GM23338 (cell line): Measurements from ENCODE around the gene COIL. TPM values are rescaled to one million over a fixed set of nuclear protein-coding genes. Genes with fewer than 3 reads are reported as not detected.

Source experiments
- ATAC-seq: fragments of 200-7000 bp; cut with Tn5 transposase; 3 replicates; pipeline ENCODE4 v1.9.1; 2020
- DNase-seq: peaks from one replicate; pipeline ENCODE4 v3.0.0-alpha.2; 2015; ENCODE audit warnings: low spot score
- H2AFZ ChIP-seq: fragments of 200-600 bp; sonication (generic); 2 replicates; pipeline ENCODE4 v1.8.0; 2016; ENCODE audit warnings: antibody characterized with exemption, mild to moderate bottlenecking, moderate library complexity
- H3F3A ChIP-seq: fragments of 200-600 bp; sonication (generic); replicated peaks from 2 replicates; pipeline ENCODE4 v1.8.0; 2017; ENCODE audit warnings: antibody characterized with exemption, mixed run types, low read depth
- H3K27ac ChIP-seq: fragments of 200-600 bp; sonication (generic); 2 replicates; pipeline ENCODE4 v1.6.1; 2016; ENCODE audit warnings: low read depth
- H3K27me3 ChIP-seq: fragments of 200-600 bp; sonication (generic); 2 replicates; pipeline ENCODE4 v1.8.0; 2016; ENCODE audit warnings: mild to moderate bottlenecking, mixed run types, moderate library complexity; ENCODE audit not compliant: insufficient read depth
- H3K36me3 ChIP-seq: fragments of 200-600 bp; sonication (generic); 2 replicates; pipeline ENCODE4 v1.8.0; 2016; ENCODE audit warnings: mild to moderate bottlenecking; ENCODE audit not compliant: insufficient read depth
- H3K4me1 ChIP-seq: fragments of 200-600 bp; sonication (generic); 2 replicates; pipeline ENCODE4 v1.8.0; 2016; ENCODE audit warnings: mild to moderate bottlenecking, moderate library complexity; ENCODE audit not compliant: insufficient read depth
- H3K4me2 ChIP-seq: fragments of 200-600 bp; sonication (generic); 2 replicates; pipeline ENCODE4 v1.7.1; 2017; ENCODE audit warnings: mixed run types
- H3K4me3 ChIP-seq: fragments of 200-600 bp; sonication (generic); 2 replicates; pipeline ENCODE4 v1.6.1; 2016; ENCODE audit warnings: mixed run types
- H3K79me2 ChIP-seq: fragments of 200-600 bp; sonication (generic); replicated peaks from 2 replicates; pipeline ENCODE4 v1.8.0; 2017; ENCODE audit warnings: mild to moderate bottlenecking; ENCODE audit not compliant: insufficient read depth
- H3K9me2 ChIP-seq: fragments of 200-600 bp; sonication (generic); 2 replicates; pipeline ENCODE4 v1.8.0; 2017; ENCODE audit not compliant: insufficient read depth
- H4K20me1 ChIP-seq: fragments of 200-600 bp; sonication (generic); replicated peaks from 2 replicates; pipeline ENCODE4 v1.8.0; 2017; ENCODE audit warnings: mild to moderate bottlenecking; ENCODE audit not compliant: insufficient read depth
- H3K27ac Mint-ChIP-seq: 2 replicates; pipeline ENCODE4 v1.8.0; 2020; ENCODE audit warnings: inconsistent platforms, mild to moderate bottlenecking, moderate library complexity, mixed read lengths
- H3K27me3 Mint-ChIP-seq: 3 replicates; pipeline ENCODE4 v1.8.0; 2022; ENCODE audit warnings: low read depth, mild to moderate bottlenecking, moderate library complexity, mixed read lengths, inconsistent platforms; ENCODE audit not compliant: insufficient read depth, poor library complexity
- H3K36me3 Mint-ChIP-seq: 3 replicates; pipeline ENCODE4 v1.8.0; 2021; ENCODE audit warnings: low read depth, mild to moderate bottlenecking, inconsistent platforms, moderate library complexity, mixed read lengths
- H3K4me1 Mint-ChIP-seq: 3 replicates; pipeline ENCODE4 v1.8.0; 2020; ENCODE audit warnings: mild to moderate bottlenecking, inconsistent platforms, mixed read lengths
- H3K4me3 Mint-ChIP-seq: 3 replicates; pipeline ENCODE4 v1.8.0; 2021; ENCODE audit warnings: moderate library complexity, mild to moderate bottlenecking, inconsistent platforms, mixed read lengths
- H3K9me3 Mint-ChIP-seq: 3 replicates; pipeline ENCODE4 v1.8.0; 2020; ENCODE audit warnings: moderate library complexity, mild to moderate bottlenecking, inconsistent platforms, mixed read lengths
- CREB1 ChIP-seq: fragments of 250-450 bp; sonication (Bioruptor Pico); IDR thresholded peaks from 2 replicates; pipeline ENCODE4 v1.5.0; 2020; ENCODE audit warnings: low read depth, mild to moderate bottlenecking, moderate library complexity
- CTCF ChIP-seq, 2 experiments: fragments of 200-600 bp in 1 of 2; sonication (generic) in 1 of 2; conservative IDR thresholded peaks; 2 replicates each; pipeline versions ENCODE4 v1.5.1 to v1.6.1; 2016 to 2017; ENCODE audit warnings: antibody characterized with exemption in 2 of 2, low read depth in 2 of 2, mild to moderate bottlenecking in 2 of 2, moderate library complexity in 1 of 2
- ETS1 ChIP-seq: IDR thresholded peaks from 2 replicates; pipeline ENCODE4 v1.6.1; 2016; ENCODE audit warnings: antibody characterized with exemption
- EZH2phosphoT487 ChIP-seq: fragments of 200-600 bp; sonication (generic); IDR thresholded peaks from one replicate; pipeline ENCODE4 v1.8.1; 2018; ENCODE audit warnings: antibody characterized with exemption; ENCODE audit not compliant: unreplicated experiment
- JUNB ChIP-seq: IDR thresholded peaks from one replicate; pipeline ENCODE4 v1.6.1; 2016; ENCODE audit warnings: antibody characterized with exemption; ENCODE audit not compliant: unreplicated experiment
- NANOG ChIP-seq: IDR thresholded peaks from 2 replicates; pipeline ENCODE4 v1.6.1; 2016; ENCODE audit warnings: antibody characterized with exemption, borderline replicate concordance
- POLR2AphosphoS5 ChIP-seq: IDR thresholded peaks from 2 replicates; pipeline ENCODE4 v1.6.1; 2016; ENCODE audit warnings: antibody characterized with exemption, low read depth
- STAT1 ChIP-seq: IDR thresholded peaks from one replicate; pipeline ENCODE4 v1.6.1; 2016; ENCODE audit warnings: antibody characterized with exemption; ENCODE audit not compliant: unreplicated experiment
- ZNF114 ChIP-seq: fragments of 250-450 bp; sonication (Bioruptor Pico); IDR thresholded peaks from 2 replicates; pipeline ENCODE4 v1.5.0; 2020; ENCODE audit warnings: mild to moderate bottlenecking, moderate library complexity
- ZNF331 ChIP-seq: fragments of 250-450 bp; sonication (Bioruptor Pico); IDR thresholded peaks from 2 replicates; pipeline ENCODE4 v1.5.0; 2020; ENCODE audit warnings: low read depth, mild to moderate bottlenecking, moderate library complexity
- ZNF462 ChIP-seq: fragments of 250-450 bp; sonication (Bioruptor Pico); IDR thresholded peaks from 2 replicates; pipeline ENCODE4 v1.5.0; 2020; ENCODE audit warnings: mild to moderate bottlenecking, moderate library complexity
- polyA plus RNA-seq: library from polyadenylated mRNA; unstranded; fragments of >200 nt; fragmentation: Nextera tagmentation; extraction: Ambion mirVana; gene quantifications from 2 replicates; pipeline ENCODE4 v1.2.1, GENCODE V29; 2016
- total RNA-seq: library from RNA; depleted of rRNA; stranded (reverse); fragments of >200 nt; shearing (Covaris generic); gene quantifications from 2 replicates; pipeline ENCODE4 v1.2.3, GENCODE V29; 2014
- TF ChIP-seq, protein P1 (sequence below): IDR thresholded peaks from one replicate; pipeline ENCODE4 v1.6.1; 2018; ENCODE audit warnings: antibody characterized with exemption; ENCODE audit not compliant: unreplicated experiment

COIL gene
- total and polyA plus RNA-seq, 2 experiments from 2014 or later, result 18.5 to 32.2 TPM

DNA sequence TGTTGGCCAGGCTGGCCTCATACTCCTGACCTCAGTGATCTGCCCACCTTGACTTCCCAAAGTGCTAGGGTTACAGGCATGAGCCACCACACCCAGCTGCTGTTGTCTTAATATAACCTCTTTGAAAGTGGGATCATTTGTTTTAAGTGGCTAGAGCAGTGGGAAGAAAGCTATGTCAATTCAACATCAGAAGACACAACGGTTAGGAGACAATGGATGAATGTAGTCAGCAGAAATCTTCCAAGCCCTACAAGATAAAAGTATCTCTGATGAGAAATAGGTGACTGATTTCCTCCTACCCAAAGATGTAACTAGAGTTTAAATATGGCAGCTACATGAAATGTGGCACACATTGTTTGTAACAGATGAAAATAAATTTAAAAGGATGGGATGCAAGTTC is 27.0 kb downstream of the COIL start (continued):
- TF ChIP-seq JUNB, result no peak
- no peak for TF ChIP-seq STAT1
- TF ChIP-seq ZNF114 (CRISPR knock-in tag), result no peak
- TF ChIP-seq ZNF331 (CRISPR knock-in tag), result no peak

GRCh38 chr17:56933151-56933745 is 27.6 kb downstream of the COIL start:
- peaks cover 89% of the 10 kb centered on the region for H3K36me3 Mint-ChIP-seq
- peaks cover 2% of the 10 kb centered on the region for H3K27me3 Mint-ChIP-seq
- TF ChIP-seq EZH2phosphoT487 (no peak), NANOG (no peak), ZNF331 (CRISPR knock-in tag) (no peak), ETS1 (no peak), CTCF (conservative IDR thresholded peaks at IDR 0.05; ENCODE audit: low read depth in 2 of 2) (no peak), ZNF114 (CRISPR knock-in tag) (no peak), JUNB (no peak), ZNF462 (CRISPR knock-in tag) (no peak), STAT1 (no peak), POLR2AphosphoS5 (no peak), CREB1 (CRISPR knock-in tag) (no peak)
- TF ChIP-seq, protein P1, sequence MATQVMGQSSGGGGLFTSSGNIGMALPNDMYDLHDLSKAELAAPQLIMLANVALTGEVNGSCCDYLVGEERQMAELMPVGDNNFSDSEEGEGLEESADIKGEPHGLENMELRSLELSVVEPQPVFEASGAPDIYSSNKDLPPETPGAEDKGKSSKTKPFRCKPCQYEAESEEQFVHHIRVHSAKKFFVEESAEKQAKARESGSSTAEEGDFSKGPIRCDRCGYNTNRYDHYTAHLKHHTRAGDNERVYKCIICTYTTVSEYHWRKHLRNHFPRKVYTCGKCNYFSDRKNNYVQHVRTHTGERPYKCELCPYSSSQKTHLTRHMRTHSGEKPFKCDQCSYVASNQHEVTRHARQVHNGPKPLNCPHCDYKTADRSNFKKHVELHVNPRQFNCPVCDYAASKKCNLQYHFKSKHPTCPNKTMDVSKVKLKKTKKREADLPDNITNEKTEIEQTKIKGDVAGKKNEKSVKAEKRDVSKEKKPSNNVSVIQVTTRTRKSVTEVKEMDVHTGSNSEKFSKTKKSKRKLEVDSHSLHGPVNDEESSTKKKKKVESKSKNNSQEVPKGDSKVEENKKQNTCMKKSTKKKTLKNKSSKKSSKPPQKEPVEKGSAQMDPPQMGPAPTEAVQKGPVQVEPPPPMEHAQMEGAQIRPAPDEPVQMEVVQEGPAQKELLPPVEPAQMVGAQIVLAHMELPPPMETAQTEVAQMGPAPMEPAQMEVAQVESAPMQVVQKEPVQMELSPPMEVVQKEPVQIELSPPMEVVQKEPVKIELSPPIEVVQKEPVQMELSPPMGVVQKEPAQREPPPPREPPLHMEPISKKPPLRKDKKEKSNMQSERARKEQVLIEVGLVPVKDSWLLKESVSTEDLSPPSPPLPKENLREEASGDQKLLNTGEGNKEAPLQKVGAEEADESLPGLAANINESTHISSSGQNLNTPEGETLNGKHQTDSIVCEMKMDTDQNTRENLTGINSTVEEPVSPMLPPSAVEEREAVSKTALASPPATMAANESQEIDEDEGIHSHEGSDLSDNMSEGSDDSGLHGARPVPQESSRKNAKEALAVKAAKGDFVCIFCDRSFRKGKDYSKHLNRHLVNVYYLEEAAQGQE, result no peak
- peaks cover 58% of the 10 kb centered on the region for H3K9me3 Mint-ChIP-seq
- Histone ChIP-seq H4K20me1 (no peaks in the 10 kb centered on the region), H3K4me1 (no peaks in the 10 kb centered on the region), H3K27me3 (no peaks in the 10 kb centered on the region), H3K27ac (no peak overlapping the region), H3K4me3 (no peak overlapping the region), H3F3A (no peaks in the 10 kb centered on the region), H3K79me2 (no peaks in the 10 kb centered on the region), H3K4me2 (no peak overlapping the region), H2AFZ (no peak overlapping the region), H3K9me2 (no peaks in the 10 kb centered on the region), H3K36me3 (peaks cover 11% of the 10 kb centered on the region)
- H3K4me1 Mint-ChIP-seq, result no peaks in the 10 kb centered on the region
- DNase-seq (no peak), ATAC-seq (no peak)
- no peak overlapping the region for H3K27ac Mint-ChIP-seq
- no peak overlapping the region for H3K4me3 Mint-ChIP-seq
